ENCODE data around the gene GBX1.
A peak's percentile ranks its signal among the peaks of the same experiment; 100 is the strongest.

GBX1 gene

GRCh38 chr7:151128144-151128543 is 39.4 kb downstream of the GBX1 start:
- DNase-seq (ENCODE audit: low read depth), result no peak

GRCh38 chr7:151126491-151127137 is 40.9 kb downstream of the GBX1 start:
- no peak for DNase-seq (ENCODE audit: low read depth)

GRCh38 chr7:151125846-151126481 is 41.5 kb downstream of the GBX1 start:
- DNase-seq (ENCODE audit: low read depth), result no peak

- no peak for DNase-seq (ENCODE audit: low read depth)
Observed at GRCh38 chr7:151125470-151125845, 42.0 kb downstream of the GBX1 start.

GRCh38 chr7:151124899-151125399 is 42.5 kb downstream of the GBX1 start:
- no peak for DNase-seq (ENCODE audit: low read depth)

GRCh38 chr7:151124481-151124880 is 43.0 kb downstream of the GBX1 start:
- no peak for DNase-seq (ENCODE audit: low read depth)

GRCh38 chr7:151123822-151124464 is 43.6 kb downstream of the GBX1 start:
- DNase-seq (ENCODE audit: low read depth), result peak; percentile 64

- DNase-seq (ENCODE audit: low read depth), result no peak
Observed at GRCh38 chr7:151123158-151123821, 44.2 kb downstream of the GBX1 start.

- no peak for DNase-seq (ENCODE audit: low read depth)
Observed at GRCh38 chr7:151122796-151123157, 44.7 kb downstream of the GBX1 start.

- no peak for DNase-seq (ENCODE audit: low read depth)
Observed at GRCh38 chr7:151122276-151122675, 45.2 kb downstream of the GBX1 start.

GRCh38 chr7:151121380-151122170 is 45.9 kb downstream of the GBX1 start:
- DNase-seq (ENCODE audit: low read depth), result no peak

- DNase-seq (ENCODE audit: low read depth), result no peak
Observed at GRCh38 chr7:151120896-151121295, 46.6 kb downstream of the GBX1 start.

GRCh38 chr7:151119902-151120301 is 47.6 kb downstream of the GBX1 start:
- no peak for DNase-seq (ENCODE audit: low read depth)

- no peak for DNase-seq (ENCODE audit: low read depth)
Observed at GRCh38 chr7:151119055-151119415, 48.5 kb downstream of the GBX1 start.

- DNase-seq (ENCODE audit: low read depth), result no peak
Observed at GRCh38 chr7:151118108-151119054, 49.1 kb downstream of the GBX1 start.

GRCh38 chr7:151117565-151117964 is 49.9 kb downstream of the GBX1 start:
- no peak for DNase-seq (ENCODE audit: low read depth)

GRCh38 chr7:151116603-151117440 is 50.7 kb downstream of the GBX1 start:
- no peak for DNase-seq (ENCODE audit: low read depth)

GRCh38 chr7:151115836-151116418 is 51.6 kb downstream of the GBX1 start:
- no peak for DNase-seq (ENCODE audit: low read depth)

GRCh38 chr7:151115121-151115835 is 52.2 kb downstream of the GBX1 start:
- no peak for DNase-seq (ENCODE audit: low read depth)
